GM19395 (cell line): Measurements from ENCODE around the gene SOX12.
"Not testable (repeated sequence)": the region's sequence is repeated elsewhere in the genome, so short reads cannot be mapped to it uniquely, and the experiment has no call there.

Experiments
- ATAC-seq: cut with Tn5 transposase; IDR thresholded peaks from one replicate; pipeline ENCODE4 v1.9.1; 2021; ENCODE audit warnings: mild to moderate bottlenecking, moderate library complexity; ENCODE audit not compliant: unreplicated experiment

SOX12 gene

GRCh38 chr20:358891-359555 lies 33.7 kb downstream of the SOX12 start:
- no peak for ATAC-seq

DNA sequence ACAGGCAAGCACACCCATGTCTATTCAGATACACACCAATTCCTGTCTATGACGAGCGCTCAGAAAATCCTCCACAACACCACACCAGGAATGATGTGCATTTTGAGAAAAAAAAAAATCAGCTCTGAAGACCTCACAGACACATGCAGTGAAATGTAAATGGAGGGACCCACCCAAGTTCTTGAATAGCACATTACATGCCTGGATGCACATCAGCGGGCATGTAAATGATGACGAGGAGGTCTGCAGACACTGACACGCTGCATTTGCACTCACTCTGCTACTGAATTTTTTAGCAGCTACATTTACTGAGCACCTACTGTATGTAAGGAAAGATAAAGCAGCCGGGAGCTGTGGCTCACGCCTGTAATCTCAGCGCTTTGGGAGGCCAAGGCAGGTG lies 36.2 kb downstream of the SOX12 start:
- no peak for ATAC-seq

DNA sequence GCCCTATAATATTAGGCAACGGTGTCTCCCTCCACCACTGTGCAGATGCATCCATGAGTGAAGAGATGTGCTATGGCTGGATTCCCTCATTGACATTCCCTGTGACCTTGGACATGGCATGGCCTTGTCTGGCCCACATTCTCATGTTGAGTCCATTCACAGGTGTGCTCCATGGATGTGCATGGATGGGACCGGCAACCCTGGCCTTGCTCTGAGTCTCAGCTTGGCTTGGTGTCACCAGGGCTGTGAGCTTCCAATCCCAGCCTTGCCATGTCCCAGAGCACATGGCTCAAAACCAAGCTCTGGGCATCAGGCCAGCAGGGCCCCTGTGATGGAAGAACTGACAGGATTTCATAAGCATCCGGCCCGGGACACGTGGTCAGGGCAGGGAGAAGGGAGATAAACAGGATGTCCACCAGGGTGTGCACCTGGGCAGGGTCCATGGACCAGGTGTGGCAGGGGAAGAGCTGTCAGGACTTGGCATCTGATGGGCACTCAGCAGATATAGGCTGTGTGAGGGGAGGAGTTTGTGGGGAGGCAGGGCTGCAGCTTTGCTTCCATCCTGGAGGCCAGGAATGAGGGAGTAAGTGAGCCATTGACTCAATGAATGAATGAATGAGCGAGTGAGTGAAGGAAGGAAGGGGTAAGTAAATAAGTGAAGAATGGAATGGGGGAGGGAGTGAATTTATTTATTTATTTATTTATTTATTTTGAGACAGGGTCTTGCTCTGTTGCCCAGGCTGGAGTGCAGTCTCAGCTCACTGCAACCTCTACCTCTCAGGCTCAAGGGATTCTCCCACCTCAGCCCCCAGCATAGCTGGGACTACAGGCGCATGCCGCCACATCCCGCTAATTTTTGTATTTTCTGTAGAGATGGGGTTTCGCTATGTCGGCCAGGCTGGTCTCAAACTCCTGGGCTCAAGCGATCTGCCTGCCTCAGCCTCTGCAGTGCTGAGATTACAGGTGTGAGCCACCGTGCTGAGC lies 37.2 kb downstream of the SOX12 start:
- no peak for ATAC-seq

DNA sequence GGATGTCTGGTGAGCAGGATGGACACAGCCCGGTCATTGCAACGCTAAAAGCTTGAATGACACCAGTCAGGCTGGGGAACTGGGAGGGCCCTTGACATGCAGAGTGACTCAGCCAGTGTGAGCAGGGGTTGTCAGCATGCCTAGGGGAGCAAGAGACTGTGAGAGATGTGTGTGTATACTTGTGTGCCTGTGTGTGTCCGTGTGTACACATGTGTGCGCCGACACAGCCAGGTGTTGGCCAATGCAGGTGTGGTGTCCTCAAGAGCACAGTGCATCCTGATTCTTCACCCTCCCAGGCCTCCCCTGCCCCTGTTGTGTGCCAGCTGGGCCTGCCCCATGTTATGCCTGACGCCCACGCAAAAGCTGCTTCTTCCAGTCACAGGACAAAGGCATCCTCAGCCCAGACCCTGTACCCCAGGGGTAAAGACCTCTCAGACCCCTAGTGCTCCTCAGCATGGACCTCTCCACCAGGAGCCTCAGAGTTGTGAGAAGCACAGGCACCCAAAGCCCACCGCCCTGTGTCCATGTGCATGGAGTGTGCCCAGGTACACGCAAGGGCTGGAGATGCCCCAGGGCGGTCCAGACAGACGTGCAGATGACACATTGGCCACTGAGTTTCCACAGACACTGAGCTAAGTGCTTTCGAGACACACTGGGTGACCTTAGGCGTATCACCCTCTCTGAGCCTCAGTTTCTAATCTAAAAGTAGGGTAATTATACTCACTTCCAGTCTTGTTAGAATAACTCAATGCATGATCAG lies 38.1 kb downstream of the SOX12 start:
- ATAC-seq: no peak

- ATAC-seq: no peak
Observed at GRCh38 chr20:364905-365794, 39.8 kb downstream of the SOX12 start.

DNA sequence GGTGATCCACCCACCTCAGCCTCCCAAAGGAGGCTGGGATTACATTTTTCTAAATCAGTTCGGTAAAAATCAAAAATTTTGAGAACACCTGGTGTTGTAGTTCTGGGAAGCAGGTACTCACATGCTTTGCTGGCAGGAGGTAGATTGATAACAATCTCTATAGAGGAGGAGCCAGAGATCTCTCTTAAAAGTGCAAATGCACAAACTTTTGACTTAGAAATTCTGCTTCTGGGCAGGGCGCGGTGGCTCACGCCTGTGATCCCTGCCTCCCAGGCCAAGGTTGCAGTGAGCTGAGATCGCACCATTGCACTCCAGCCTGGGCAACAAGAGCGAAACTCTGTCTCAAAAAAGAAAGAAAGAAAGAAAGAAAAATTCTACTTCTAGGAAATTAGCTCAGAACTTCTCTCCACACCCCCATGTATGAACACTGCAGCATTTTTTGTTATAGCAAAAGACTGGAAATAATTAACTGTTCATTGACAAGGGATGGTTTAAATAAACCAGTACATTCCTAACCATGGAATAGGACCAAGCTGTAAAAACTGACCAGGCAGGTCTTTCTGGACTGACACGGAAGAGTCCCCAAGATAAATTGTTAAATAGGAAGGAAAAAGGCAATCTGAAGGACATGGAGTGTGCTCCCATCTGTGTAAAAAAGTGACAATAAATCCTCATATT lies 40.8 kb downstream of the SOX12 start:
- no peak for ATAC-seq

- ATAC-seq: no peak
Observed at GRCh38 chr20:366719-367485, 41.5 kb downstream of the SOX12 start.

- no peak for ATAC-seq
Observed at GRCh38 chr20:367486-367887, 42.1 kb downstream of the SOX12 start.

- no peak for ATAC-seq
Observed at GRCh38 chr20:368915-369314, 43.6 kb downstream of the SOX12 start.

GRCh38 chr20:370151-370600 lies 44.8 kb downstream of the SOX12 start:
- no peak for ATAC-seq

DNA sequence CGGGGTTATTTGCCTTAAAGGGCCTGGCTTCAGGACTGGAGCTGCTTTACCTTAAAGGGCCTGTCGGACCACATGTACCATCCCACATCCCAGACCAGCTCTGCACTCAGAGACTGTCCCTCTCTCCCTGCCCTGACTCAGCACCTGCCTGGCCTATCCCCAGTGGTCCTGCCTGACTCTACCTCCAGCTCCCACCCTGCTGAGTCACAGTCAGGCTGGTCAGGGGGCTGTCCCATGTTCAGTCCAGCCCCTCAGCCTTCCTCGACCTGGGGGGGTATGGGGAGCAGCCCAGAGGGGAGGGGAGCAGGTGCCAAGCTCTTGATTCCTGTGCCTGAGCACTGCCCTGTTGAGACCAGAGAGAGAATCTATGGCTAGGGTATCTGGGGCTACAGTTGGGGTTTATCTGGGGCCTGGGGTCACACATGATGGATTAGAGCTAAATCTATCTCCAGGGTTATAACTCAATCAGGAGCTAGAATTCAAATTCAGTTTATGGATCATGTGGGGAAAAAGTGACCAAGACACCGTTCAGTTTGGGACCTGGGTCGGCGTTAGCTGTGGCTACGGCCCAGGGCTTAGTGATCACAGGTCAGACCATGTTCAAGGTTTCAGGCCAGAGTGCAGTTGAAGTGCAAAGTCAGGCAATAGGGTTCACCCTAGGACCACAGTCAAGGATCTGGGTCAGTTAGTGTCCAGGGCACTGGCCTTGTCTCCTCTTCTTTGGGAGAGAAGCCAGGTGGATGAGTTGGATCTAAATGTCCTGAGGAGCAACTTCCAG lies 45.8 kb downstream of the SOX12 start:
- no peak for ATAC-seq

GRCh38 chr20:371755-372542 lies 46.6 kb downstream of the SOX12 start:
- no peak for ATAC-seq

DNA sequence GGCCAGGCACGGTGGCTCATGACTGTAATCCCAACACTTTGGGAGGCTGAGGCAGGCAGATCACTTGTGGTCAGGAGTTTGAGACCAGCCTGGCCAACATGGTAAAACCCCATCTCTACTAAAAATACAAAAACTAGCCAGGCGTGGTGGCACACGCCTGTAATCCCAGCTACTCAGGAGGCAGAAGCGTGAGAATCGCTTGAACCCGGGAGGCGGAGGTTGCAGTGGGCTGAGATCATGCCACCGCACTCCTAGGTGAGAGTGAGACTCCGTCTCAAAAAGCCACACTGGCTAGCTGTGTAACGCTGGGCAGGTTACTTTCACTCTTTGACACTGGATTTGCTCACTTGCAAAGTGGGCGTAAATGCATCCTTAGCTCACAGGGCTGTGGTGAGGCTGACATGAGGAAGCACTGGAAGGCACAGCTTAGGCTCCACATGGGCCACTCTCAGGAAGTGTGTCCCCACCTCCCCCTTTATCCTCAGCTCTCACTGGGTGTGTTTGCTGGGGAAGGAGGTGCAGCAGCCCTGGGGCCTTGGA lies 47.3 kb downstream of the SOX12 start:
- not testable (repeated sequence) for ATAC-seq

DNA sequence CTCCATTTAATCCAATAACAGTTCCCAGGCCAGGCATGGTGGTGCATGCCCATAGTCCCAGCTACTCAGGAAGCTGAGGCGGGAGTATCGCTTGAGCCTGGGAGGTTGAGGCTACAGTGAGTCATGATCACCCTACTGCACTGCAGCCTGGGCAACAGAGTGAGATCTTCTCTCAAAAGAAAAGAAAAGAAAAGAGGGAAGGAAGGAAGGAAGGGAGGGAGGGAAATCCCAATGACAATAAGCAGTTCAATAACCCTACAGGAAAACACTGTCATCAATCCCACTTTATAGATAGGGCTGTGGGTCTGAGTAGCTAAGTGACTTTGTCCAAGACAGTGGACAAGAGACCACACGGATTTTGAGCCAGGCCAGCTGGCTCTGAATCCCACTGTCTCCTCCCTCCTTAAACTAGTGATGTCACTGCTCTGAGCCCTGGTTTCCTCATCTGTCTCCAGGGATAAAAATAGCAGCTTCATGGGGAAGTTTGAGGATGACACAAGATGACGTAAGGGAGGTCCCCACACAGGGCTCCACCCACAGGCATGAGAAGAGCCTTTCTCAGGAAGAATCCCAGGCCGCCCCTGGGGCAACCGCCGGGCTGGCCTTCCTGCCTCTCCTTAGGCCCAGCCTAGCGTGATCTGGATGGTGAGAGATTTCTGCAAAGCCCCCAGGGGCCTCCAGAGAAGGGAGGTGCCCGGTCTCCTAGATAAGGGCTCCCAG lies 48.0 kb downstream of the SOX12 start:
- ATAC-seq: no peak

GRCh38 chr20:375265-375889 lies 50.0 kb downstream of the SOX12 start:
- ATAC-seq: no peak

DNA sequence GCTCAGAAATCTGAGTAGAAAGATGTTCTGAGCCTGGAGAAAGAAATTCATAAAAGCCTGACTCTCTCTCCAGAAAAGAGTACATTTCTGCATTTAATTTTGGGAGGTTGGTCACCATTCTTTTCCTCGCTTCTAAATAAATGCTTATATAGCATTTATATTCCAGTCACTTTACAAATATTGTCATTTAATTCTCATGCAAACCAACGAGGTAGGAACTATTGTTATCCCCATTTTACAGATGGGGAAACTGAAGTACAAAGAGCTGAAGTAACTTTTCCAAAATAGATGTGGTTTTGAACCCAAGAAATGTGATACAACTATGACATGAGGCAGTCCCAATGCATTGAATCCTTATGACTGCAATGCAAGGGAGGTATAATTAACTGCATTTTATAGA lies 50.7 kb downstream of the SOX12 start:
- ATAC-seq: no peak
